ENCODE measurements around the gene FBLN5. TPM values are rescaled to one million over a fixed set of nuclear protein-coding genes. Genes with fewer than 3 reads are reported as not detected.
A peak's percentile ranks its signal among the peaks of the same experiment; 100 is the strongest.

The FBLN5 gene
- total RNA-seq, 4 donors from 2014 or later: 79.7 to 161 (median 116) TPM

DNA sequence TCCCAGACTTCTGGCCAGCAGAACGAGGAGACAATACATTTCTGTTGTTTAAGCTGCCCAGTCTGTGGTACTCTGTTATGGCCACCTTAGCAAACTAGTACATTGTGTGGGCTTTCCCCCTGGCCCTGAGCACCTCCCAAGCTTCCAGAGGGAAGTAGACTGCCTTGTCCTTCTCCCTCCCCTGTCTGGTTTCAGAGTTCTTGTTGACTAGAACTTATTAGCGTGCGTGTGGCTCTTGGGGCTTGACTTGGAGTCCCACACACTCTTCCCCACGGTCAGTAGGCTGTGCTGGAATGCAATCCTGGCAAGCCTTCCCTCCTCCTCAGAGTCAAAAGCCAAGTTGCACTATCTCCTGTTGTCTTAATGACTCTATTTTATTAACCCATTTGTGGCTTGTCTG lies 27.7 kb downstream of the FBLN5 start:
- peak; percentile 18 to 48 for TF ChIP-seq POLR2AphosphoS5 (IDR thresholded peaks at IDR 0.05)
- no peak for TF ChIP-seq POLR2A (IDR thresholded peaks at IDR 0.05; ENCODE audit: low read depth)
- H3K9me3 ChIP-seq: no peaks in the 10 kb centered on the region
- H3K27ac ChIP-seq (replicated peaks in 1 of 4): peak overlapping the region; percentile 13 to 58 (median 46)
- 13% methylated on average over 2 of the region's 4 CpGs for WGBS
- no peak overlapping the region for H3K4me3 ChIP-seq
- H3K36me3 ChIP-seq: no peaks in the 10 kb centered on the region
- H3K27me3 ChIP-seq: no peaks in the 10 kb centered on the region
- no peak for DNase-seq (ENCODE audit: extremely low spot score)
- peaks cover 0 to 46% (median 25%) of the 10 kb centered on the region in 4 donors for H3K4me1 ChIP-seq
- intact Hi-C loops (cut with DNase I): no loop called here

DNA sequence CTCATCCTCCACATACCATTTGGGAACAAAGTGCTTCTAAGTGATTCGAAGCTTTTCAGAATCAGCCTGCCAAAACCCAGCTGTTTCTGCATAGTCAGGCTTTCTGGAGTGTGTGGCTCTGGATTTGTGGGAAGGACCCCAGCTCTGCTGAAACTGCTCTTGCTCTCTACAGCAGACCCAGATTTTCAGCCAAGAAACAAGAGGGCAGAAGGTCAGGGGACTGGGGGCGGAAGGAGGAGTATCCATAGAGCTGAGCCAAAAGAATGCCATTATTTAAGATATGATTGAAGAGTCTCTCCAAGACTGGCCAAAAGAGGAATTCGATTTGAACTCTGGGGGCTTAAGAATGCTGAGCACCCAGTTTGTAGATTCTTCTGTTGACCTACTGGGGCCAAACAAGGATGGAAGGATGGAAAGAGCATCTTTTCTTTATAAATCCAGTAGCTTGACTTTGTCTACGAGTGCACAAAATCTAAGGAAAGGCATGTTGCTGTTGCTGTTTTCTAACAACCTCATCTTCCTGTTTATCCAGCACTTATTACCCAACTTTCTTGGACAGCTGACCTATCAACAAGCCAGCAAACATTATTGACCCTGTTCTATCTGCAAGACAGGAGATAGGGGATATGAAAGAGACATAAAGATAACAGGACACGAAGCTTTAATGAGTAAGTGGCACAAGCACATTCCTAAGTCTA lies 29.2 kb downstream of the FBLN5 start:
- Histone ChIP-seq H3K4me3 (no peak overlapping the region), H3K9me3 (no peaks in the 10 kb centered on the region), H3K27me3 (no peaks in the 10 kb centered on the region), H3K36me3 (no peaks in the 10 kb centered on the region), H3K4me1 (peaks cover 0 to 41% (median 25%) of the 10 kb centered on the region in 4 donors), H3K27ac (replicated peaks in 1 of 4) (peak overlapping the region; percentile 45 to 58 (median 52))
- intact Hi-C loops (cut with DNase I): no loop called here
- DNase-seq (ENCODE audit: extremely low spot score): no peak
- TF ChIP-seq EP300 (IDR thresholded peaks at IDR 0.05): no peak
- no peak for TF ChIP-seq POLR2AphosphoS5 (IDR thresholded peaks at IDR 0.05)
- TF ChIP-seq POLR2A (IDR thresholded peaks at IDR 0.05; ENCODE audit: low read depth): no peak
- TF ChIP-seq, protein P1, sequence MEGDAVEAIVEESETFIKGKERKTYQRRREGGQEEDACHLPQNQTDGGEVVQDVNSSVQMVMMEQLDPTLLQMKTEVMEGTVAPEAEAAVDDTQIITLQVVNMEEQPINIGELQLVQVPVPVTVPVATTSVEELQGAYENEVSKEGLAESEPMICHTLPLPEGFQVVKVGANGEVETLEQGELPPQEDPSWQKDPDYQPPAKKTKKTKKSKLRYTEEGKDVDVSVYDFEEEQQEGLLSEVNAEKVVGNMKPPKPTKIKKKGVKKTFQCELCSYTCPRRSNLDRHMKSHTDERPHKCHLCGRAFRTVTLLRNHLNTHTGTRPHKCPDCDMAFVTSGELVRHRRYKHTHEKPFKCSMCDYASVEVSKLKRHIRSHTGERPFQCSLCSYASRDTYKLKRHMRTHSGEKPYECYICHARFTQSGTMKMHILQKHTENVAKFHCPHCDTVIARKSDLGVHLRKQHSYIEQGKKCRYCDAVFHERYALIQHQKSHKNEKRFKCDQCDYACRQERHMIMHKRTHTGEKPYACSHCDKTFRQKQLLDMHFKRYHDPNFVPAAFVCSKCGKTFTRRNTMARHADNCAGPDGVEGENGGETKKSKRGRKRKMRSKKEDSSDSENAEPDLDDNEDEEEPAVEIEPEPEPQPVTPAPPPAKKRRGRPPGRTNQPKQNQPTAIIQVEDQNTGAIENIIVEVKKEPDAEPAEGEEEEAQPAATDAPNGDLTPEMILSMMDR (IDR thresholded peaks at IDR 0.05): no peak
- 56% methylated on average over 5 of the region's 5 CpGs for WGBS

DNA sequence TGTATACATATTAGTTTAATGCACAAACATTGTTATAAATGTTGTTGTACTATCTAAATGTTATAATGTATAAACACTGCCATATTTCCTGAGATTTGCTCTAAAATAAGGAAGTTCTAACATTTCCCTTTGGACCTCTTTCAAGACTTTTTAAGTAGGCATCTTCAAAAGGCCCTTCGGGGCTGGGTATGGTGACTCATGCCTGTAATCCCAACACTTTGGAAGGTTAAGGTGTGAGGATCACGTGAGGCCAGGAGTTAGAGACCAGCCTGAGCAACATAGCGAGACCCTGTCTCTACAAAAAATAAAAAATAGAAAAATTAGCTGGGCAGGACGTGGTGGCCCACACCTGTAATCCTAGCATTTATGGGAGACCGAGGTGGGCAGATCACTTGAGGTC lies 35.5 kb downstream of the FBLN5 start:
- WGBS: 85% methylated on average over 5 of the region's 5 CpGs
- TF ChIP-seq POLR2A (IDR thresholded peaks at IDR 0.05; ENCODE audit: low read depth) (no peak), POLR2AphosphoS5 (IDR thresholded peaks at IDR 0.05) (no peak), EP300 (IDR thresholded peaks at IDR 0.05) (no peak)
- TF ChIP-seq, protein P1 (IDR thresholded peaks at IDR 0.05): no peak

DNA sequence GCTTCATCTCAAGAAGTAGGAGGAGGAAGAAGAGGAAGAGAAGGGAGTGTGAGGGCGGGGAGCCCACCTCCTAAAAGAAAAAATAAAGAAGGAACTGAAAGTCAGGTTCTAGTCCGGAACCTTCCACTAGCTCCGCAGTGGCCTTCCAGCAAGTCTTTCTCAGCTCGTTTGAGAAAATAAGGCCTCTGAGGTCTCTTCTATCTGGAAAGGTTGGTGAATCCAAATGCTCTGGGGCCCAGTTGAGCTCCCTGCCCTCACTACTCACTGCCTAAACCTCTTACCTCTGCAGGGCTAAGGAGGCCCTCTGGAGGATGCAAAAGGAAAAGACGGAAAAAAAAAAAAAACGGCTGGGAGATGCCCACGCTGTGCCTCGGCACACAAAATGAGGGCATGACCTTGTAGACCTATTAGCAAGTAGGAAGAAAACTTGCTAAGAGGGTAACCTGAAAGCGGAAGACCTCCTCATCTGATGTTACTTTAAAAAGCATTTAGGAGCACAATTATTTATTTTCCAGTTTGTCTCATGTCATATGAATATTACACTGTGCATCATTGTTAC lies 35.9 kb downstream of the FBLN5 start:
- Histone ChIP-seq H3K4me3 (no peak overlapping the region), H3K27me3 (no peaks in the 10 kb centered on the region), H3K4me1 (no peaks in the 10 kb centered on the region), H3K36me3 (no peaks in the 10 kb centered on the region), H3K9me3 (no peaks in the 10 kb centered on the region), H3K27ac (replicated peaks in 1 of 4) (no peak overlapping the region)
- TF ChIP-seq POLR2A (IDR thresholded peaks at IDR 0.05; ENCODE audit: low read depth) (no peak), EP300 (IDR thresholded peaks at IDR 0.05) (no peak)
- TF ChIP-seq, protein P1 (IDR thresholded peaks at IDR 0.05): peak in 2 of 3 experiments; percentile 28 to 43
- WGBS: 47% methylated on average over 9 of the region's 9 CpGs
- intact Hi-C loops (cut with DNase I): loop anchor here (2.0 kb wide), 1 partner anchor 261 kb away; no protein-coding TSS in a partner anchor
- DNase-seq (ENCODE audit: extremely low spot score): no peak

More for the DNA sequence above, 35.5 kb downstream of the FBLN5 start:
- H3K4me1 ChIP-seq: peaks cover 0 to under 1% (median 0%) of the 10 kb centered on the region in 4 donors
- H3K4me3 ChIP-seq: no peak overlapping the region
- no peak overlapping the region for H3K27ac ChIP-seq (replicated peaks in 1 of 4)
- DNase-seq (ENCODE audit: extremely low spot score): no peak
- H3K9me3 ChIP-seq: no peaks in the 10 kb centered on the region
- no peaks in the 10 kb centered on the region for H3K27me3 ChIP-seq
- intact Hi-C loops (cut with DNase I): no loop called here
- no peaks in the 10 kb centered on the region for H3K36me3 ChIP-seq

DNA sequence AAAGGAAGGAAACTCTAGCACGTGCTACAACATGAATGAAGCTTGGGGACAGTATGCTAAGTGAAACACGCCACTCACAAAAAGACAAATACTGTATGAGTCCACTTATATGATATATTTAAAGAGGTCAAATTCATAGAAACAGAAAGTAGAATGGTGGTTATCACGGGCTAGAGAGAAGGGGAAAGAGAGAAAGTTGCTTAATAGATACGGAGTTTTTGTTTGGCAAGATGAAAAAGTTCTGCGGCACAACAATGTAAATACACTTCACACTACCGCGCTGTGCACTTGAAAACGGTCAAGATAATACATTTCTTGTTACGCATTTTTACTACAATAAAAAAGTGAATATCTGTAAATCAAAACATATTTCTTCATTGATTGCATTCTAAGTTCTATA lies 37.3 kb downstream of the FBLN5 start:
- no peak for TF ChIP-seq POLR2AphosphoS5 (IDR thresholded peaks at IDR 0.05)
- TF ChIP-seq, protein P1 (IDR thresholded peaks at IDR 0.05): no peak
- TF ChIP-seq EP300 (IDR thresholded peaks at IDR 0.05): no peak
- no peak for TF ChIP-seq POLR2A (IDR thresholded peaks at IDR 0.05; ENCODE audit: low read depth)
- Histone ChIP-seq H3K4me3 (no peak overlapping the region), H3K4me1 (no peaks in the 10 kb centered on the region), H3K9me3 (no peaks in the 10 kb centered on the region), H3K27ac (replicated peaks in 1 of 4) (no peak overlapping the region), H3K36me3 (no peaks in the 10 kb centered on the region), H3K27me3 (no peaks in the 10 kb centered on the region)
- 94% methylated on average over 9 of the region's 9 CpGs for WGBS
- DNase-seq (ENCODE audit: extremely low spot score): no peak
- intact Hi-C loops (cut with DNase I): loop anchor here (2.0 kb wide), 1 partner anchor 259 kb away; no protein-coding TSS in a partner anchor
